Heart left ventricle (tissue), 13 donors: Measurements from ENCODE around the gene PXT1.

Experiments
- POLR2A ChIP-seq, 2 donors: fragments of 450-650 bp; IDR thresholded peaks; one replicate each; pipeline ENCODE4 v1.6.1; 2017; ENCODE audit warnings: antibody characterized with exemption in 2 of 2, mild to moderate bottlenecking in 2 of 2, moderate library complexity in 2 of 2
- TF ChIP-seq, protein P1 (sequence below), 12 donors: fragments of 200-600 bp; sonication (generic) in 4 of 12; IDR thresholded peaks; one replicate each; pipeline versions ENCODE4 v1.5.0 to v1.8.0; 2018 to 2022; ENCODE audit warnings: antibody characterized with exemption in 12 of 12, mild to moderate bottlenecking in 5 of 12
- donor health status: ischemic (EF 13 %, LVEDD 7.1; RV severe dilation, severe dysfunction).
- donor health status: DM: no; HTN: yes; CAD: no.
- donor health status: DM: no; HTN: no; CAD: no.
- donor health status: ischemic (EF 25% LVEDD 6.9; RV normal size, moderate dysfunction).
- donor health status: ischemic (EF 25% LVEDD 5.7; RV mildly dilated, moderate dysfunction).
- donor health status: ischemic (EF 35%, LVEDD 5.7; RV mildly dilated, moderate dysfunction).
- donor health status: nonischemic (EF 11% LVEDD 7.7; RV severe dilation, severe dysfunction).
- donor health status: DM: yes; HTN: yes; CAD: no.
- donor health status: PGD.
- donor health status: ischemic (EF 29% LVEDD 5.4; RV normal size, mild dysfunction).
- donor health status: nonischemic (EF 23%, LVEDD 6.1; RV moderate dilation, normal function).

DNA sequence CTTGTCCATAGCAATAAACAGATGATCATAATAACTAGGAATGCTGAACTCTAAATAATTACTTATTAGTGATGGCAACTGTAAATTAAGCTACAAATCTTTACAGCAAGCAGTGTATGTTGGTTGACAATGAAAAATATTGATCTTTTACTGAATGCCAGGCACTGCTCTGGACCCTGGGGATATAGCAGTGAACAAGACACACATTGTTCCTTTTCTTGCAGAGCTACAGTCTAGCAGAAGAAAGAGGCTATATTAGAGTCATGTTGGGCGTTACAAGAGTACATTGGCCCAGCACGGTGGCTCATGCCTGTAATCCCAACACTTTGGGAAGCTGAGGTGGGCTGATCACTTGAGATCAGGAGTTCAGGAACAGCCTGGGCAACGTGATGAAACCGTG is 11.5 kb downstream of the PXT1 start:
- no peak for TF ChIP-seq POLR2A (IDR thresholded peaks at IDR 0.05)
- TF ChIP-seq, protein P1, sequence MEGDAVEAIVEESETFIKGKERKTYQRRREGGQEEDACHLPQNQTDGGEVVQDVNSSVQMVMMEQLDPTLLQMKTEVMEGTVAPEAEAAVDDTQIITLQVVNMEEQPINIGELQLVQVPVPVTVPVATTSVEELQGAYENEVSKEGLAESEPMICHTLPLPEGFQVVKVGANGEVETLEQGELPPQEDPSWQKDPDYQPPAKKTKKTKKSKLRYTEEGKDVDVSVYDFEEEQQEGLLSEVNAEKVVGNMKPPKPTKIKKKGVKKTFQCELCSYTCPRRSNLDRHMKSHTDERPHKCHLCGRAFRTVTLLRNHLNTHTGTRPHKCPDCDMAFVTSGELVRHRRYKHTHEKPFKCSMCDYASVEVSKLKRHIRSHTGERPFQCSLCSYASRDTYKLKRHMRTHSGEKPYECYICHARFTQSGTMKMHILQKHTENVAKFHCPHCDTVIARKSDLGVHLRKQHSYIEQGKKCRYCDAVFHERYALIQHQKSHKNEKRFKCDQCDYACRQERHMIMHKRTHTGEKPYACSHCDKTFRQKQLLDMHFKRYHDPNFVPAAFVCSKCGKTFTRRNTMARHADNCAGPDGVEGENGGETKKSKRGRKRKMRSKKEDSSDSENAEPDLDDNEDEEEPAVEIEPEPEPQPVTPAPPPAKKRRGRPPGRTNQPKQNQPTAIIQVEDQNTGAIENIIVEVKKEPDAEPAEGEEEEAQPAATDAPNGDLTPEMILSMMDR (IDR thresholded peaks at IDR 0.05): no peak
